Adrenal gland (tissue), 12 donors: ENCODE measurements around the gene NT5DC3. TPM values are rescaled to one million over a fixed set of nuclear protein-coding genes. Genes with fewer than 3 reads are reported as not detected.

Experiments used
- DNase-seq, 7 donors: peaks; one replicate each; pipeline ENCODE4 v3.0.0-alpha.2; 2019 to 2020
- H3K27ac ChIP-seq, 5 donors: fragments of 200-600 bp; sonication (generic) in 4 of 5; 1 replicate in 3 of 5; 2 replicates in 2 of 5; pipeline versions ENCODE4 v1.5.1 to v1.8.0; 2016 to 2020; ENCODE audit warnings: mild to moderate bottlenecking in 1 of 5
- H3K27me3 ChIP-seq: fragments of 200-600 bp; 2 replicates; pipeline ENCODE4 v1.8.0; 2021
- H3K36me3 ChIP-seq, 2 donors: fragments of 200-600 bp; replicated peaks in 1 of 2; 1 replicate in 1 of 2; 2 replicates in 1 of 2; pipeline versions ENCODE4 v1.5.1 to v1.8.0; 2018 to 2022
- H3K4me1 ChIP-seq, 2 donors: fragments of 200-600 bp; replicated peaks in 1 of 2; 1 replicate in 1 of 2; 2 replicates in 1 of 2; pipeline versions ENCODE4 v1.5.1 to v1.8.0; 2018 to 2021
- H3K4me3 ChIP-seq, 4 donors: fragments of 200-600 bp; sonication (generic) in 3 of 4; one replicate each; pipeline ENCODE4 v1.5.1; 2016 to 2018
- H3K9me3 ChIP-seq, 3 donors: fragments of 200-600 bp; sonication (generic) in 1 of 3; replicated peaks in 1 of 3; 1 replicate in 2 of 3; 2 replicates in 1 of 3; pipeline versions ENCODE4 v1.5.1 to v1.8.0; 2016 to 2021
- POLR2A ChIP-seq, 2 donors: fragments of 450-650 bp; IDR thresholded peaks; one replicate each; pipeline ENCODE4 v1.6.1; 2017; ENCODE audit warnings: antibody characterized with exemption in 2 of 2, mild to moderate bottlenecking in 2 of 2, moderate library complexity in 1 of 2
- WGBS, 4 donors: extraction: QIAGEN DNeasy Blood & Tissue Kit in 2 of 4; methylation state at CpG; one replicate each; pipeline versions ENCODE4 v1.1.5 to v1.1.7; 2013 to 2017; 5-methylcytosine and 5-hydroxymethylcytosine counted together
- intact Hi-C, 2 donors: fragments of 100-400 bp; cut with DNase I; formaldehyde crosslinking; loops; one replicate each; pipeline versions ENCODE4 v1.14.1 to v1.15.0; 2022 to 2023
- polyA plus RNA-seq, 3 donors: library from polyadenylated mRNA; stranded (reverse); fragments of 200-250 nt in 2 of 3; fragments of 350-450 nt in 1 of 3; fragmentation: Illumina TruSeq in 1 of 3; extraction: RNeasy Lipid Tissue Mini Kit (QIAGEN cat#74804) in 1 of 3; gene quantifications; one replicate each; pipeline ENCODE4 v1.2.3, GENCODE V29; 2013 to 2014
- total RNA-seq, 9 donors: library from RNA; depleted of rRNA in 4 of 9; stranded (reverse); fragments of >200 nt in 4 of 9; fragments of 120-200 nt in 1 of 9; fragmentation: NEBNext Ultra II Directional in 1 of 9; extraction: Animal tissue kit (Norgen Biotek cat#: 25700) in 1 of 9; gene quantifications; one replicate each; pipeline versions ENCODE4 v1.1.0 to v1.2.4, GENCODE V29; 2013 to 2023
- TF ChIP-seq, protein P1 (sequence below), 6 experiments: fragments of 450-650 bp in 4 of 6; fragments of 200-600 bp in 2 of 6; sonication (generic) in 1 of 6; IDR thresholded peaks; 1 replicate in 5 of 6; 2 replicates in 1 of 6; pipeline versions ENCODE4 v1.5.1 to v1.8.0; 2016 to 2021; ENCODE audit warnings: antibody characterized with exemption in 6 of 6, mild to moderate bottlenecking in 2 of 6, moderate library complexity in 1 of 6
- donor health status: healthy with polysubstance abuse.
- donor health status: Bipolar disorder and iron deficiency.
- donor health status: DM: yes; HTN: yes; CAD: no.
- donor health status: DM: no; HTN: no; CAD: no.
- donor health status: DM: no; HTN: no; CAD: no.
- donor health status: DM: yes; HTN: yes; CAD: no.

NT5DC3 gene
- total and polyA plus RNA-seq, 12 donors = 4.1 to 14.9 (median 7.2) TPM

DNA sequence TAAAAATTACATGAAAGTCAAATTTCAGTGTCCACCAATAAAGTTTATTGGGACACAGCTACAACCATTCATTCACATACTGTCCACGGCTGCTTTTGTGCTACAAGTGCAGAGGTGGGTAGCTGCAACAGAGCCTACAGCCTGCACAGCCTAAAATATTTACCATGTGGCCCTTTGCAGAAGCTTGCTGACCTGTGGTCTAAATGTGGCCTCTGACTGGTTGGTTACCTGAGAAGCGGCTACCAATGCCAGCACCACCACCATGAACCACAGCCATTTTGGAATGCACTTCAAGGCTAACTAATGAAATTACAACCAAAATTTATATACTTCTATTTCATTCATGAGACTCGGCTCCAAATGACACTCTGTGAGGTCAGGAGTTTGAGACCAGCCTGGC lies 58.6 kb downstream of the NT5DC3 start:
- H3K9me3 ChIP-seq = no peaks in the 10 kb centered on the region
- intact Hi-C loops = no loop called here
- peaks cover 0 to 4% of the 10 kb centered on the region in 2 donors for H3K36me3 ChIP-seq
- H3K4me1 ChIP-seq = peaks cover 0 to 7% of the 10 kb centered on the region in 2 donors
- no peak for TF ChIP-seq POLR2A (IDR thresholded peaks at IDR 0.05)
- TF ChIP-seq, protein P1, sequence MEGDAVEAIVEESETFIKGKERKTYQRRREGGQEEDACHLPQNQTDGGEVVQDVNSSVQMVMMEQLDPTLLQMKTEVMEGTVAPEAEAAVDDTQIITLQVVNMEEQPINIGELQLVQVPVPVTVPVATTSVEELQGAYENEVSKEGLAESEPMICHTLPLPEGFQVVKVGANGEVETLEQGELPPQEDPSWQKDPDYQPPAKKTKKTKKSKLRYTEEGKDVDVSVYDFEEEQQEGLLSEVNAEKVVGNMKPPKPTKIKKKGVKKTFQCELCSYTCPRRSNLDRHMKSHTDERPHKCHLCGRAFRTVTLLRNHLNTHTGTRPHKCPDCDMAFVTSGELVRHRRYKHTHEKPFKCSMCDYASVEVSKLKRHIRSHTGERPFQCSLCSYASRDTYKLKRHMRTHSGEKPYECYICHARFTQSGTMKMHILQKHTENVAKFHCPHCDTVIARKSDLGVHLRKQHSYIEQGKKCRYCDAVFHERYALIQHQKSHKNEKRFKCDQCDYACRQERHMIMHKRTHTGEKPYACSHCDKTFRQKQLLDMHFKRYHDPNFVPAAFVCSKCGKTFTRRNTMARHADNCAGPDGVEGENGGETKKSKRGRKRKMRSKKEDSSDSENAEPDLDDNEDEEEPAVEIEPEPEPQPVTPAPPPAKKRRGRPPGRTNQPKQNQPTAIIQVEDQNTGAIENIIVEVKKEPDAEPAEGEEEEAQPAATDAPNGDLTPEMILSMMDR (IDR thresholded peaks at IDR 0.05) = no peak
- H3K27me3 ChIP-seq = no peaks in the 10 kb centered on the region
- 93 to 98% (median 94%) methylated on average over 3 of the region's 3 CpGs for WGBS, 4 donors
- H3K4me3 ChIP-seq = no peak overlapping the region
- no peak overlapping the region for H3K27ac ChIP-seq
- no peak for DNase-seq

GRCh38 chr12:103780992-103781391 lies 60.0 kb downstream of the NT5DC3 start:
- no peak for DNase-seq
- no peak for TF ChIP-seq POLR2A (IDR thresholded peaks at IDR 0.05)
- TF ChIP-seq, protein P1 (IDR thresholded peaks at IDR 0.05) = no peak
- Histone ChIP-seq H3K9me3 (no peaks in the 10 kb centered on the region), H3K4me3 (no peak overlapping the region), H3K36me3 (peaks cover 0 to 14% of the 10 kb centered on the region in 2 donors), H3K4me1 (peaks cover 0 to 7% of the 10 kb centered on the region in 2 donors), H3K27ac (no peak overlapping the region), H3K27me3 (no peaks in the 10 kb centered on the region)
- intact Hi-C loops = no loop called here
- WGBS, 4 donors = 93 to 97% (median 96%) methylated on average over 3 of the region's 3 CpGs

DNA sequence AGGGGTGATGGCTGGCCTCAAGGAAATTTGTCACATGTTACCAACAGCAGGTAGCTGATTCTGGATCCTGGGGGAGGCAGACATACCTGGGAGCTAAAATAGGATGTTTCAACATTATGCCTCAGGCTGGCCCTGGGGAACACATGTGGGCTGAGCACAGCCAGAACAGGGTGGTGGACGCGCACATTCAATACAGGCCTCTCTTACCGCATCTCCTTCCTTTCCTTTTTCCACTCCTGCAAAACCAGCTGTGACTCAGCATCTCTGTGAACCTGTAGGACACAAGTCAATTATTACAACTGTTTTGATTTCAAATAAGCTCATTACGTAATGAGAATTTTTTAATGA lies 61.0 kb downstream of the NT5DC3 start:
- WGBS, 4 donors = 94 to 97% (median 97%) methylated on average over 4 of the region's 4 CpGs
- no peak for DNase-seq
- intact Hi-C loops = no loop called here
- H3K27ac ChIP-seq = no peak overlapping the region
- no peak overlapping the region for H3K4me3 ChIP-seq
- H3K4me1 ChIP-seq = peaks cover 0 to 4% of the 10 kb centered on the region in 2 donors
- TF ChIP-seq, protein P1 (IDR thresholded peaks at IDR 0.05) = no peak
- TF ChIP-seq POLR2A (IDR thresholded peaks at IDR 0.05) = no peak
- H3K27me3 ChIP-seq = no peaks in the 10 kb centered on the region
- no peaks in the 10 kb centered on the region for H3K9me3 ChIP-seq
- H3K36me3 ChIP-seq = peaks cover 0 to 14% of the 10 kb centered on the region in 2 donors

GRCh38 chr12:103779410-103780092 lies 61.5 kb downstream of the NT5DC3 start:
- no peak for DNase-seq
- H3K4me3 ChIP-seq = no peak overlapping the region
- H3K27ac ChIP-seq = no peak overlapping the region
- peaks cover 0 to 14% of the 10 kb centered on the region in 2 donors for H3K36me3 ChIP-seq
- WGBS, 4 donors = 86 to 87% (median 87%) methylated on average over 7 of the region's 7 CpGs
- no peaks in the 10 kb centered on the region for H3K27me3 ChIP-seq
- no peaks in the 10 kb centered on the region for H3K9me3 ChIP-seq
- H3K4me1 ChIP-seq = no peaks in the 10 kb centered on the region
- TF ChIP-seq, protein P1 (IDR thresholded peaks at IDR 0.05) = no peak
- no peak for TF ChIP-seq POLR2A (IDR thresholded peaks at IDR 0.05)
- intact Hi-C loops = loop anchor here in 1 of 2 donors (10.0 kb wide), 1 partner anchor 85 kb away; no protein-coding TSS in a partner anchor
